ENCODE measurements around the gene ITM2B. TPM values are rescaled to one million over a fixed set of nuclear protein-coding genes. Genes with fewer than 3 reads are reported as not detected.

ITM2B gene
- total and polyA plus RNA-seq, 2 donors (not counting 1 experiment from before 2014, with no cell fraction given): 122 to 177 TPM

DNA sequence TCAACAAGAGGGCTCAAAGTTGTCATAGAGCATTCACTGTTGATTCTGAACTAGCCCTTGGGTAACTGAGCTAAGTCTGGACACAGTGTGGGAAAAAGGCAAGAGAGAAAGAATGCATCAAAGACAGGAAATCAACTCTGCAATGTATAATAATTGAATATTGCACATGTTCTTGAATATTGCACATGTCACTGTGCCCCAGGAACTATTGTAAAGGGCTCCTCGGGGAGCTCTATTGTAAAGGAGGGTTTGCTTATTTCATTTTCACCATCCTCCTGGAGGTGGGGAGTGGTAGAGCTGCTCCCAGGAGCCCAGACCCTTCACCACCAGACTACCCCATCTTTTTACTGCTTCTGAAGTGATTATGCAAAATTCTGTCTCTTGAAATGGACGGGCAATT lies 44.4 kb upstream of the ITM2B start:
- no peak for TF ChIP-seq EZH2 (IDR thresholded peaks at IDR 0.05; ENCODE audit: borderline replicate concordance, insufficient read depth, low read depth, low read length, poor library complexity, severe bottlenecking)
- Mint-ChIP-seq H3K9me3 (ENCODE audit: insufficient read depth) (no peaks in the 10 kb centered on the region), H3K4me1 (peaks cover 42% of the 10 kb centered on the region), H3K4me3 (no peak overlapping the region), H3K27me3 (no peaks in the 10 kb centered on the region), H3K27ac (no peak overlapping the region)
- ChIA-PET CTCF (no interaction called here), POLR2A (no interaction called here)
- no peak overlapping the region for H2AFZ ChIP-seq (ENCODE audit: insufficient read depth, low read depth, low read length, poor library complexity, severe bottlenecking)
- H4K20me1 ChIP-seq (ENCODE audit: control insufficient read depth, insufficient read depth, low read length, poor library complexity, severe bottlenecking): no peaks in the 10 kb centered on the region
- no CpG with 5 or more reads among the region's 2 CpGs for WGBS (ENCODE audit: insufficient coverage)
- ATAC-seq (ENCODE audit: low read depth) (no peak), DNase-seq (no peak)
- no peak overlapping the region for H3K4me3 ChIP-seq (ENCODE audit: control extremely low read depth in 1 of 5, extremely low read depth in 1 of 5, insufficient read depth in 1 of 5, low read depth in 2 of 5, low read length in 4 of 5)
- H3K4me1 ChIP-seq (ENCODE audit: control insufficient read depth in 2 of 2, insufficient read depth in 2 of 2, low read length in 2 of 2): peaks cover 55 to 58% of the 10 kb centered on the region in 2 donors
- no peaks in the 10 kb centered on the region for H3K79me2 ChIP-seq (ENCODE audit: control insufficient read depth, insufficient read depth, low read length)
- H3K9ac ChIP-seq (ENCODE audit: low read length): no peak overlapping the region
- no peaks in the 10 kb centered on the region for H3K9me3 ChIP-seq (ENCODE audit: control extremely low read depth in 1 of 3, control insufficient read depth in 2 of 3, insufficient read depth in 1 of 3, low read length in 2 of 3)
- no peak overlapping the region for H3K27ac ChIP-seq (ENCODE audit: low read length in 2 of 2)
- H3K36me3 ChIP-seq (replicated peaks in 1 of 2; ENCODE audit: control extremely low read depth in 1 of 2, control insufficient read depth in 1 of 2, extremely low read depth in 1 of 2, insufficient read depth in 2 of 2, low read length in 1 of 2): no peaks in the 10 kb centered on the region
- intact Hi-C loops (cut with micrococcal nuclease): loop anchor here (5.0 kb wide), 1 partner anchor 44 kb away; the partner anchor contains the start of gene ITM2B
- no peak overlapping the region for H3K4me2 ChIP-seq (replicated peaks; ENCODE audit: low read depth, low read length, poor library complexity, severe bottlenecking)
- no peaks in the 10 kb centered on the region for H3K27me3 ChIP-seq (replicated peaks in 1 of 4; ENCODE audit: control extremely low read depth in 1 of 4, control insufficient read depth in 3 of 4, insufficient read depth in 4 of 4, low read length in 3 of 4)

GRCh38 chr13:48189171-48189570 lies 43.8 kb upstream of the ITM2B start:
- H3K9me3 ChIP-seq (ENCODE audit: control extremely low read depth in 1 of 3, control insufficient read depth in 2 of 3, insufficient read depth in 1 of 3, low read length in 2 of 3): no peaks in the 10 kb centered on the region
- no peaks in the 10 kb centered on the region for H3K9me3 Mint-ChIP-seq (ENCODE audit: insufficient read depth)
- H4K20me1 ChIP-seq (ENCODE audit: control insufficient read depth, insufficient read depth, low read length, poor library complexity, severe bottlenecking): no peaks in the 10 kb centered on the region
- H3K9ac ChIP-seq (ENCODE audit: low read length): no peak overlapping the region
- TF ChIP-seq, protein P1, sequence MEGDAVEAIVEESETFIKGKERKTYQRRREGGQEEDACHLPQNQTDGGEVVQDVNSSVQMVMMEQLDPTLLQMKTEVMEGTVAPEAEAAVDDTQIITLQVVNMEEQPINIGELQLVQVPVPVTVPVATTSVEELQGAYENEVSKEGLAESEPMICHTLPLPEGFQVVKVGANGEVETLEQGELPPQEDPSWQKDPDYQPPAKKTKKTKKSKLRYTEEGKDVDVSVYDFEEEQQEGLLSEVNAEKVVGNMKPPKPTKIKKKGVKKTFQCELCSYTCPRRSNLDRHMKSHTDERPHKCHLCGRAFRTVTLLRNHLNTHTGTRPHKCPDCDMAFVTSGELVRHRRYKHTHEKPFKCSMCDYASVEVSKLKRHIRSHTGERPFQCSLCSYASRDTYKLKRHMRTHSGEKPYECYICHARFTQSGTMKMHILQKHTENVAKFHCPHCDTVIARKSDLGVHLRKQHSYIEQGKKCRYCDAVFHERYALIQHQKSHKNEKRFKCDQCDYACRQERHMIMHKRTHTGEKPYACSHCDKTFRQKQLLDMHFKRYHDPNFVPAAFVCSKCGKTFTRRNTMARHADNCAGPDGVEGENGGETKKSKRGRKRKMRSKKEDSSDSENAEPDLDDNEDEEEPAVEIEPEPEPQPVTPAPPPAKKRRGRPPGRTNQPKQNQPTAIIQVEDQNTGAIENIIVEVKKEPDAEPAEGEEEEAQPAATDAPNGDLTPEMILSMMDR (IDR thresholded peaks at IDR 0.05): no peak
- TF ChIP-seq EZH2 (IDR thresholded peaks at IDR 0.05; ENCODE audit: borderline replicate concordance, insufficient read depth, low read depth, low read length, poor library complexity, severe bottlenecking): no peak
- peaks cover 42% of the 10 kb centered on the region for H3K4me1 Mint-ChIP-seq
- H3K4me1 ChIP-seq (ENCODE audit: control insufficient read depth in 2 of 2, insufficient read depth in 2 of 2, low read length in 2 of 2): peaks cover 56 to 59% of the 10 kb centered on the region in 2 donors
- no peak overlapping the region for H3K27ac Mint-ChIP-seq
- no peak overlapping the region for H2AFZ ChIP-seq (ENCODE audit: insufficient read depth, low read depth, low read length, poor library complexity, severe bottlenecking)
- H3K4me3 ChIP-seq (ENCODE audit: control extremely low read depth in 1 of 5, extremely low read depth in 1 of 5, insufficient read depth in 1 of 5, low read depth in 2 of 5, low read length in 4 of 5): no peak overlapping the region
- H3K79me2 ChIP-seq (ENCODE audit: control insufficient read depth, insufficient read depth, low read length): no peaks in the 10 kb centered on the region
- no peaks in the 10 kb centered on the region for H3K27me3 Mint-ChIP-seq
- ChIA-PET POLR2A (no interaction called here), CTCF (no interaction called here)
- no peaks in the 10 kb centered on the region for H3K27me3 ChIP-seq (replicated peaks in 1 of 4; ENCODE audit: control extremely low read depth in 1 of 4, control insufficient read depth in 3 of 4, insufficient read depth in 4 of 4, low read length in 3 of 4)
- H3K4me2 ChIP-seq (replicated peaks; ENCODE audit: low read depth, low read length, poor library complexity, severe bottlenecking): no peak overlapping the region
- ATAC-seq (ENCODE audit: low read depth) (no peak), DNase-seq (no peak)
- H3K27ac ChIP-seq (ENCODE audit: low read length in 2 of 2): no peak overlapping the region
- intact Hi-C loops (cut with micrococcal nuclease): loop anchor here (5.0 kb wide), 1 partner anchor 43 kb away; the partner anchor contains the start of gene ITM2B
- no peak overlapping the region for H3K4me3 Mint-ChIP-seq
- no peaks in the 10 kb centered on the region for H3K36me3 ChIP-seq (replicated peaks in 1 of 2; ENCODE audit: control extremely low read depth in 1 of 2, control insufficient read depth in 1 of 2, extremely low read depth in 1 of 2, insufficient read depth in 2 of 2, low read length in 1 of 2)
- WGBS (ENCODE audit: insufficient coverage): 100% methylated on average over 1 of the region's 1 CpG
